ENCODE data around the gene SLC1A5. TPM values are rescaled to one million over a fixed set of nuclear protein-coding genes. Genes with fewer than 3 reads are reported as not detected.
"Not testable (repeated sequence)": the region's sequence is repeated elsewhere in the genome, so short reads cannot be mapped to it uniquely, and the experiment has no call there.

The SLC1A5 gene
- total and polyA plus RNA-seq, 2 experiments from 2014 or later: 367 to 456 TPM

DNA sequence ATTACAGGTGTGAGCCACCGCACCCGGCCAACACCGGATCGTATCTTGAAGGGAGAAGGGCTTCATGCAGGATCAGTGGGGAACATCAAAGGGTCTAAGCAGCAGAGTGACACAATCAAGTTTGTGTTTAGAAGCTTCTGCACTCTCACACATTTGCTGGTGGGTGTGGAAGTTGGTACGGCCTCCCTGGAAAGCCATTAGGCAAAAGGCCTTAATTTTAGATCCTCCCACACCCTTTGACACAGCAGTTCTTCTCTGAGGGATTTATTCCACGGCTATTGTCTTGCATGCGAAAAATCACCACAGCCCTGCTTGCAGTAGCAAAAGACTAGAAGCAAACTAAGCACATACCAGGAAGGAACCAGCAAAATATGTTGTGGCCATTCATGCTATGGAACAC lies 18.3 kb upstream of the SLC1A5 start:
- no peaks in the 10 kb centered on the region for H3K27me3 ChIP-seq (replicated peaks; ENCODE audit: insufficient read depth)
- H3K4me2 ChIP-seq (ENCODE audit: unreplicated experiment): no peak overlapping the region
- H3K9ac ChIP-seq: no peak overlapping the region
- WGBS, 2 experiments (ENCODE audit: low coverage in 1 of 2, low lambda C conversion rate in 2 of 2, missing lambda C conversion rate in 2 of 2): 64 to 68% methylated on average over 7 of the region's 7 CpGs
- H2AFZ ChIP-seq: no peak overlapping the region
- in situ Hi-C loops (cut with MboI): no loop called here
- no peaks in the 10 kb centered on the region for H3K9me3 ChIP-seq (ENCODE audit: low read depth)
- no peaks in the 10 kb centered on the region for H3K4me1 ChIP-seq (ENCODE audit: insufficient read depth)
- H4K20me1 ChIP-seq (ENCODE audit: insufficient read depth): no peaks in the 10 kb centered on the region
- no peak for DNase-seq
- H3K9me2 ChIP-seq (ENCODE audit: insufficient read depth): no peaks in the 10 kb centered on the region
- no peaks in the 10 kb centered on the region for H3K79me2 ChIP-seq (ENCODE audit: insufficient read depth)
- no peak overlapping the region for H3K27ac ChIP-seq
- no peaks in the 10 kb centered on the region for H3K36me3 ChIP-seq (ENCODE audit: low read depth)
- H3K4me3 ChIP-seq: no peak overlapping the region
- H3F3A ChIP-seq (ENCODE audit: insufficient read depth): no peaks in the 10 kb centered on the region
- TF ChIP-seq EZH2phosphoT487 (IDR thresholded peaks at IDR 0.05; ENCODE audit: insufficient read depth, low read depth) (no peak), EZH2 (IDR thresholded peaks at IDR 0.05; ENCODE audit: insufficient read depth, poor library complexity, severe bottlenecking) (no peak)

DNA sequence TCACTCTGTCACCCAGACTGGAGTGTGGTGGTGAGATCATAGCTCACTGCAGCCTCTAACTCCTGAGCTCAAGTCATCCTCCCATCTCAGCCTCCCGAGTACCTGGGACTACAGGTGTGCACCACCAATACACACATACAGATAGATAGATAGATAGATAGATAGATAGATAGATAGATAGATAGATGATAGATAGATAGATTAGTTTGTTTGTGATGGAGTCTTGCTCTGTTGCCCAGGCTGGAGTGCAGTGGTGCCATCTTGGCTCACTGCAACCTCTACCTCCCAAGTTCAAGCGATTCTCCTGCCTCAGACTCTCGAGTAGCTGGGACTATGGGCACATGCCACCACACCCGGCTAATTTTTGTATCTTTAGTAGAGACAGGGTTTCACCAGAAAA lies 16.0 kb upstream of the SLC1A5 start:
- H3K27ac ChIP-seq; H3K36me3 ChIP-seq (ENCODE audit: low read depth); DNase-seq; H3K79me2 ChIP-seq (ENCODE audit: insufficient read depth); H3K4me1 ChIP-seq (ENCODE audit: insufficient read depth); H3F3A ChIP-seq (ENCODE audit: insufficient read depth); in situ Hi-C loops (cut with MboI); H2AFZ ChIP-seq; H3K9me3 ChIP-seq (ENCODE audit: low read depth); H3K27me3 ChIP-seq (replicated peaks; ENCODE audit: insufficient read depth); H4K20me1 ChIP-seq (ENCODE audit: insufficient read depth); H3K4me3 ChIP-seq; H3K4me2 ChIP-seq (ENCODE audit: unreplicated experiment); H3K9me2 ChIP-seq (ENCODE audit: insufficient read depth); H3K9ac ChIP-seq: not testable (repeated sequence)
- 72 to 79% methylated on average over 4 of the region's 4 CpGs for WGBS, 2 experiments (ENCODE audit: low coverage in 1 of 2, low lambda C conversion rate in 2 of 2, missing lambda C conversion rate in 2 of 2)

DNA sequence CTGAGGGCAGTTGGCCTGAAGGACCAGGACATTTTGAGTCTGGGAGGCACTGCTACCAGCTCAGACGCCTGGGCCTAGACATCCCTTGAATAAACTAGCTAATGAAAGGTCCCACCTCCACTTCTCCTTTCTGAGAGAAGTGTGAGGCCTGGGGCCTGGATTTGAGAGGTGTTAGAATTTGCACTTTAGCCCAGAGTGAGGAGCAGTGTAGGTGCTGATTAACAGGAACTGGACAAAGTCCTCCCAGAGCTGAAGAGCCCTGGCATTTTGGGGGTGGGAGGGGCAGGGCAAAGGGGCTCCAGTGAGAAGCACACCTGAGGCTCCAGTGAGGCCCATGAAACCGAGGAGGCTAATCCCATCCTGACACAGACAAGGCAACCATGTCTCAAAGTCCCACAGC lies 15.2 kb upstream of the SLC1A5 start:
- Histone ChIP-seq H3K36me3 (ENCODE audit: low read depth) (no peaks in the 10 kb centered on the region), H3K9ac (no peak overlapping the region), H3K9me2 (ENCODE audit: insufficient read depth) (no peaks in the 10 kb centered on the region), H3K27me3 (replicated peaks; ENCODE audit: insufficient read depth) (no peaks in the 10 kb centered on the region), H3K79me2 (ENCODE audit: insufficient read depth) (no peaks in the 10 kb centered on the region), H3K4me3 (no peak overlapping the region), H3K9me3 (ENCODE audit: low read depth) (no peaks in the 10 kb centered on the region), H3F3A (ENCODE audit: insufficient read depth) (no peaks in the 10 kb centered on the region), H3K4me2 (ENCODE audit: unreplicated experiment) (no peak overlapping the region), H4K20me1 (ENCODE audit: insufficient read depth) (no peaks in the 10 kb centered on the region), H3K27ac (no peak overlapping the region), H2AFZ (no peak overlapping the region), H3K4me1 (ENCODE audit: insufficient read depth) (no peaks in the 10 kb centered on the region)
- TF ChIP-seq EZH2phosphoT487 (IDR thresholded peaks at IDR 0.05; ENCODE audit: insufficient read depth, low read depth): no peak
- no peak for TF ChIP-seq EZH2 (IDR thresholded peaks at IDR 0.05; ENCODE audit: insufficient read depth, poor library complexity, severe bottlenecking)
- 47 to 54% methylated on average over 2 of the region's 2 CpGs for WGBS, 2 experiments (ENCODE audit: low coverage in 1 of 2, low lambda C conversion rate in 2 of 2, missing lambda C conversion rate in 2 of 2)
- in situ Hi-C loops (cut with MboI): no loop called here
- no peak for DNase-seq

DNA sequence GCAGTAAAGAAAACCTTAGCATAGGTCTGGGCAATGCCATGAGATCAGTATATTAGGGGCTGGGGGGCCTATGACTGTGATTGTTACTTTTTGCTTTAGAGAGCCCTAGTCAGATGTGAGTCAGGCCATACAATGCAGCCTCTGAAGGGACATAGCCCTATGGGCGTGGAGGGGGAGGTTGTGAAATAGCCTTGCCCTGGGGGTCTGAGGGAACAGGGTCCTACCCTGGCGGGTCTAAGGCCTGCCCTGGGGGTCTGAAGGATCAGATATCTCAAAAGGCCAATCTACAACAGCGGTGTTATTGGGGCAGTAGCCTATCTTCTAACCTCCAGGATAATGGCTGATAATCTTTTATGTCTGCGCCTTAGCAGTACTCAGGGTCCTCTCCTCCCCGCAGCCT lies 13.8 kb upstream of the SLC1A5 start:
- in situ Hi-C loops (cut with MboI): no loop called here
- no peaks in the 10 kb centered on the region for H4K20me1 ChIP-seq (ENCODE audit: insufficient read depth)
- no peak for DNase-seq
- no peak overlapping the region for H3K27ac ChIP-seq
- H3K4me3 ChIP-seq: no peak overlapping the region
- H3K27me3 ChIP-seq (replicated peaks; ENCODE audit: insufficient read depth): no peaks in the 10 kb centered on the region
- no peak overlapping the region for H2AFZ ChIP-seq
- TF ChIP-seq EZH2 (IDR thresholded peaks at IDR 0.05; ENCODE audit: insufficient read depth, poor library complexity, severe bottlenecking): no peak
- no peak for TF ChIP-seq EZH2phosphoT487 (IDR thresholded peaks at IDR 0.05; ENCODE audit: insufficient read depth, low read depth)
- H3F3A ChIP-seq (ENCODE audit: insufficient read depth): no peaks in the 10 kb centered on the region
- no peak overlapping the region for H3K9ac ChIP-seq
- H3K9me3 ChIP-seq (ENCODE audit: low read depth): no peaks in the 10 kb centered on the region
- H3K4me1 ChIP-seq (ENCODE audit: insufficient read depth): no peaks in the 10 kb centered on the region
- H3K79me2 ChIP-seq (ENCODE audit: insufficient read depth): no peaks in the 10 kb centered on the region
- H3K36me3 ChIP-seq (ENCODE audit: low read depth): no peaks in the 10 kb centered on the region
- H3K4me2 ChIP-seq (ENCODE audit: unreplicated experiment): no peak overlapping the region
- 83 to 94% methylated on average over 5 of the region's 5 CpGs for WGBS, 2 experiments (ENCODE audit: low coverage in 1 of 2, low lambda C conversion rate in 2 of 2, missing lambda C conversion rate in 2 of 2)
- H3K9me2 ChIP-seq (ENCODE audit: insufficient read depth): no peaks in the 10 kb centered on the region

DNA sequence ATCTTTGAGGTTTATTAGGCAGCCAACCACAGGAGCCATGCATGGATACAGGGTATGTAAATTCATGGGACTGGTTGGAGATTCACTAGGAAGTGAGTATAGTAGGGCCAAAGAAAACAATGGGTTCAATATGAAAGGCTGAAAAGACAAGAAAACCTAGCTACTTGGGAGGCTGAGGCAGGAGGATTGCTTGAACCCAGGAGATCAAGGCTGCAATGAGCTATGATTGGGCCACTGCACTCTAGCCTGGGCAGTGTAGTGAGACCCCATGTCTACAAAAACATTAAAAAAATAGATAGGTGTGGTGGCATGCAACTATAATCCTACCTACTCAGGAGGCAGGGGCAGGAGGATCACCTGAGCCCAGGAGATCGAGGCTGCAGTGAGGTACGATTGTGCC lies 10.3 kb upstream of the SLC1A5 start:
- Histone ChIP-seq H2AFZ (no peak overlapping the region), H3K9ac (no peak overlapping the region), H3K4me2 (ENCODE audit: unreplicated experiment) (no peak overlapping the region), H3F3A (ENCODE audit: insufficient read depth) (peaks cover 4% of the 10 kb centered on the region), H3K27me3 (replicated peaks; ENCODE audit: insufficient read depth) (no peaks in the 10 kb centered on the region), H3K27ac (no peak overlapping the region), H3K36me3 (ENCODE audit: low read depth) (no peaks in the 10 kb centered on the region), H3K4me3 (no peak overlapping the region), H3K9me2 (ENCODE audit: insufficient read depth) (no peaks in the 10 kb centered on the region), H3K4me1 (ENCODE audit: insufficient read depth) (peaks cover 11% of the 10 kb centered on the region), H4K20me1 (ENCODE audit: insufficient read depth) (no peaks in the 10 kb centered on the region), H3K79me2 (ENCODE audit: insufficient read depth) (no peaks in the 10 kb centered on the region), H3K9me3 (ENCODE audit: low read depth) (no peaks in the 10 kb centered on the region)
- no peak for TF ChIP-seq EZH2phosphoT487 (IDR thresholded peaks at IDR 0.05; ENCODE audit: insufficient read depth, low read depth)
- no peak for TF ChIP-seq EZH2 (IDR thresholded peaks at IDR 0.05; ENCODE audit: insufficient read depth, poor library complexity, severe bottlenecking)
- no peak for DNase-seq
- 95 to 96% methylated on average over 2 of the region's 2 CpGs for WGBS, 2 experiments (ENCODE audit: low coverage in 1 of 2, low lambda C conversion rate in 2 of 2, missing lambda C conversion rate in 2 of 2)
- in situ Hi-C loops (cut with MboI): no loop called here

Measured in GM23248 (cell line).